ELR (cell line): ENCODE results near the gene MACF1.

Source experiments
- DNase-seq: peaks from one replicate; pipeline ENCODE4 v3.0.0-alpha.2; 2015; ENCODE audit warnings: low read depth

Gene MACF1

GRCh38 chr1:39268112-39268581 lies 63.7 kb downstream of the MACF1 start:
- DNase-seq, result peak; percentile 79

- DNase-seq, result peak; percentile 41
These were observed 64.4 kb downstream of the MACF1 start for GRCh38 chr1:39268906-39269305.

GRCh38 chr1:39269349-39269748 lies 64.9 kb downstream of the MACF1 start:
- DNase-seq, result no peak

- DNase-seq, result no peak
These were observed 65.4 kb downstream of the MACF1 start for GRCh38 chr1:39269791-39270342.

DNA sequence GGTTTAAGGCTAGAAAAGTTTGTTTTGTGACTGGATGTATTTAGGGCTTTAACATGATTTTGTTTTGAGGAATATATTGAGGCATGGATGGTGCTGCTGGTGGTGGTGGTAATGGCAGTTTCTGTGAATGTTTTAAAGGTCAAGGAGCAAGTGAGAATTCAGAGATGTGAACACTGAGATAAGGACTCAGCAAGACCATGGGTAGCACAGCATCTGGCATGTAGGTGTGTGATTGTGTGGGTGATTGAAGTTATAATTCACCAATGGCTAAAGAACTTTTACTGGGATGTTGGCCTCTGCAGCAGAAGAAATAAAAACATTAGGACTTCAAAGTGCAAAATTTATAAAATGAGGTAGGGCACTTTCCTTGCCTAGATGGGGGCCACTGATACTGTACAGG lies 65.9 kb downstream of the MACF1 start:
- DNase-seq, result no peak

DNA sequence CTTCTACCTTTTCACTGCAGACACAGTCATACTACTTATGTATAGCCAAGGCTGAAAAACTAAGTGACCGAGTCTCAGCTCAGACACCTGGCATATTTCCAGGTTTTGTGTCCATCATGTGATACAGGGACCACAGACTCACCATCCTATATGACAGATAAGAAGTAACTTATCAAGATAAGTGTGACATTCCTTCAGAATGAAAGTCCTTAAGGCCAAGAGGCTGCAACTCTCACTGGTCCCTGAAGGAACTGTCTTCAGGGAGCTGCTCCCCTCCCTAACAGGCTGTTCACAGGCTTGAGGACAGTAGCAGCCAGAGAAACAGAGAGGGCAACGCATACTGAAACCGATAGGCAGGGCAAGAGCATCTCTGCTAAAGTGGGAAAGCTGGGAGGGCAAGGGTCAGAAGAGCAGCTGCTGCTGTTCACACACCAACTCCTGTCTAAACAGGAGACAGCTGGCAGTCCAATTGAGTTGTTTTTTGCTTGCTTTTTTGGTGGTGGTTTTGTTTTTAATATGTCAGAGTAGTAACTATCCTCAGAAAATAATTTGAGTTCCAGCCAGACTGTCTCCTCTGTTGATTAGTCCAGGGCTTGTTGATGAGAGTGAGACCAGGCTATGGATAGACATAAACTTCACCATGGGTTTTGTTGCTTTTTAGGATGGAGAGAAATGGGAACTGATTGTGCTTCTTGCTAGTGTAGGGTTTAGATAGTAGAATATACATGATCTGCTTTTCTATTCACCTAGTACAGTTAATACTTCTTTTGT lies 67.7 kb downstream of the MACF1 start:
- no peak for DNase-seq

DNA sequence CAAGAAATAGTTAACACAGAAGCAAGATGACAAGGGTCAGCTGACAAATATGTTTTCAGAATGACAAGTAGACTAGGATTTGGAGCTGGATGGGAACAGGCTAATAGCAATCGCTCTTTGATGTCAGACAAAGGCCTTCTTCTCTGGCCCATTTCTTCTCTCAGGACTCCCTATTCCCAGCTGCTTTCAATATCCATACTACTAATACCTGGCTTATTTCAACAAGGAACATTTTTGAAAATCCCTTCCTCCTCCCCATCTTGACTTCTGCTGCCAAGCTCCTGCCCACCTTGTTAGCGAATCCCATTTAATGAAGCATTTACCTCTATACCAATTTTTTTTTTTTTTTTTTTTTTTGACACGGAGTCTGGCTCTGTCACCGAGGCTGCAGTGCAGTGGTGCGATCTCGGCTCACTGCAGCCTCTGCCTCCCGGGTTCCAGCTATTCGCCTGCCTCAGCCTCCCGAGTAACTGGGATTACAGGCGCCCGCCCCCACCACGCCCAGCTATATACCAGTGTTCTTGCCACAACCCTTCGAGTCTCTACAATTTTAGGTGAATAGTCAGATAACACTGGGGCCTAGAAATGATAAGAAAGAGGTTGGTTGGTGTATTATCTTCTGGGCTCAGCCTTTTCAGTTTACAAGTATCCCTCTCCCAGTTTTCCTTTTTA lies 68.4 kb downstream of the MACF1 start:
- DNase-seq, result no peak

GRCh38 chr1:39275836-39276507 lies 71.5 kb downstream of the MACF1 start:
- no peak for DNase-seq

- no peak for DNase-seq
These were observed 73.4 kb downstream of the MACF1 start for GRCh38 chr1:39277879-39278278.

DNA sequence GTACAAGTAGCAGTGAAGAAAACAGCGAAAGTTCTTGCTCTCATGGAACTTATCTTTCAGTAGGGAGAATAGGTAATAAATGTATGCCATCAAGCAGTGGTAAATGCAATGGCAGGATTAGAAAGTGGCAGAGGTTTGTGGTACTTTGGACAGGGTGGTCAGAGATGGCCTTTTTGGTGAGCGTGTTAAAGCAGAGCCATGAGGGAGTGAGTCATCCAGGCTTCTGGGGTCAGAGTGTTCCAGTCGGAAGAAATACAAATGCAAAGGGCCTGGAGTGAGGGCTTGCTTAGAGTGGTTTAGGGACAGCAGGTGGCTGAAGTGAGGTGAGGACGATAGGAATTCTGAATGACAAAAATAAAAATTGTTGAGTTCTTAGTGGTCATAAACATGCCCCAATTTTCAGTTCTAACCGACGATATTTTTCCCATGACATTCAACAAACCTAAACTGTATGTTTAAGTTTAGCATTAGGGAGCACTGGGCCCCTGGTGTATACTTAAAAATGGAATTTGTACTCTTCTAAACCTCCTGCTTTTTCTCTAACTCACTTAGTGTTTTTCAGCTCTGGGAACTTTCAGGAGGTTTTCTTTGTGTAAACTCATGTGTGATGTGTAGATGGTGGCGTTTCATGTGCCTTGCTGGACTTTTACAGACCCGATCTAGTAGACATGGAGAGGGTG lies 78.2 kb downstream of the MACF1 start:
- peak; percentile 35 for DNase-seq

GRCh38 chr1:39283858-39284257 lies 79.4 kb downstream of the MACF1 start:
- DNase-seq, result no peak

GRCh38 chr1:39287541-39287940 lies 83.0 kb downstream of the MACF1 start:
- DNase-seq, result no peak

GRCh38 chr1:39288735-39289465 lies 84.4 kb downstream of the MACF1 start:
- DNase-seq, result peak; percentile 56

DNA sequence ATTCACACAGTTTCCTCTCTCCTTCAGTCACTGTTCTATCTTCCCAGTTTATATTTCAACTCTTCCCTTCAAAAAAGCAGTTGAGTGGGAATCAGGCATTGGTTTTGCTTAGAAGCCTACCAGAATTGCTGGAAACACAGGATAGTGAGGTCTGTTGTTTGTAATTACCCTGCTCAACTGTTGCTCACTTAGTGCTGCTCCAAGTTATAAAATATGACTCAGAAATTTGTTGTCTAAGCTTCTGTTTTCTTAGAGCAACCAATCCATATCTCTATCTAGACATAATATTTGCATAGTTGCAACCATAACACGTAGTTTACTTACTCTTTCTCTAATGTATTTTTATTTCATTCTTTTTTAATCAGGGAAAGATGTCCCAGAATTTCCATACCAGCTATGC lies 87.9 kb downstream of the MACF1 start:
- no peak for DNase-seq

GRCh38 chr1:39293375-39294070 lies 89.0 kb downstream of the MACF1 start:
- DNase-seq, result peak; percentile 54

DNA sequence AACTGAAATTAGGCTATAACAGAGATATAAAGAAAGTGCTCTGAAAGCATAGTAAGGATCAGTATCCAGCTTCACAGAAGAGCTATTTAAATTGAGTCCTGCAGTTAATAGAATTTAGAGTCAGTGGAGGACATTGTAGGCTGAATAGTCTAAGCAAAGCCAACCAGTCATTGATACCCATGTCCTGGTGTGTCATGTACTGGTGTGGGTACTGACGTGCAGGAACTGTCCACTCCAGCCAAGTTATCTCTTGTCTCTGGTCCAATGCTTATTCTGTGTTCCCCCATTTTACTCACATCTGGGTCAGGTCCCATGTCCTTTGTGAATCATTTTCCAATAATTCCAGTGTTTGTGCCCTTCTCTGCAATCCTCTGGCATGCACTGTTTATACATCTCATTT lies 90.0 kb downstream of the MACF1 start:
- DNase-seq, result no peak

DNA sequence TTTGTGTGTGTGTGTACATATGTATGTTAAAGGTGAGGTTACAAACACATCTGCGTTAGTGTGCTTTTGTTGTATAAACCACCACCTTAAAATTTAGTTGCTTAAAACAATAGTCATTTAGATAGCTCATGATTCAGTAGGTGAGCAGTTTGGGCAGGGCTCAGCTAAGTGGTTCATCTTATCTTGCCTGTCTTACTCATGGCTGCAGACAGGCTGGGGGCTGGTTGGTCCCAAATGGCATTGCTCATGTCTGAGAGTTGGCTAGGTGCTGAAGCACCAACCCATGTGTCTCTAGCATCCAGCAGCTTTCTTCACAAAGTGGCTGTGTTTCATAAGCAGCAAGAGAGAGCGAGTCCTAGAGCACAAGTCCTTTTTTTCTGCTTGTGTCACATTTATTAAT lies 91.4 kb downstream of the MACF1 start:
- DNase-seq, result peak; percentile 10

GRCh38 chr1:39297551-39297950 lies 93.1 kb downstream of the MACF1 start:
- DNase-seq, result no peak

DNA sequence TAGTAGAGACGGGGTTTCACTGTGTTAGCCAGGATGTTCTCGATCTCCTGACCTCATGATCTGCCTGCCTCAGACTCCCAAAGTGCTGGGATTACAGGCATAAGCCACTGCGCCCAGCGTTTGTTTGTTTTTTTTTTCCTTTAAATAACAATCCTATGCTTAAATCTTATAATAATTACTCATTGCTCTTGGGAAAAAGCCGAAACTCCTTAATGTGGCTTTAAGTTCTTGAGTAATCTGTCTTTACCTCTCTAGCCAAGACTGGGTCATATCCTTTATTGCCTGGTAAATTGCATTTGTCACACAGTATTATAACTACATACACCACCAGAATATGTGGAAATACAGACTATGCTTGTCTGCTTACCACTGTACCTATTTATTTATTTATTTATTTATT lies 97.1 kb downstream of the MACF1 start:
- DNase-seq, result no peak

DNA sequence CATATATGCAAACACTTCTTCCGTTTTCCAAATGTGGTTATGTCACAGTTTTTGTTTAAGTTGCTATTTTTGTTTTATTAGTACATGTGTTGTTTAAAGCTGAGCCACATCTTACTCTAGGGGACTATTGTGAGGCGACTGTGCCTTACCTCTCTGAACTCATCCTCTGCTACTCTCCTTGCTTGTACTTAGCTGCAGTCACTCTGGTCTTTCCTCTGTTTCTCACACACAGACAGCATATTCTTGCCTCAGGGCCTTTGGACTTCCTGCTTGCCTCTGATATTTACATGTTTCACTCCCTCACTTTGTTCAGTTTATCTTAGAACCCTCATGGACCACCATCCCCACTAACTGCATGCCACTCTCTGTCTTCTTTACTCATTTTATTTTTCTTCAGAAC lies 101.1 kb downstream of the MACF1 start:
- DNase-seq, result peak; percentile 15

- no peak for DNase-seq
These were observed 105.5 kb downstream of the MACF1 start for GRCh38 chr1:39310015-39310414.
